Stimulated activated CD8-positive, alpha-beta memory T cell treated with anti-CD3 and anti-CD28 coated beads, Interleukin-2, amount 100 ng/mL, for 1 hour (primary cell): ENCODE data around the gene PTCD3.

Source experiments
- DNase-seq, 2 donors: peaks; one replicate each; pipeline ENCODE4 v3.0.0-alpha.2; 2020; ENCODE audit warnings: low read depth in 2 of 2

The PTCD3 gene

DNA sequence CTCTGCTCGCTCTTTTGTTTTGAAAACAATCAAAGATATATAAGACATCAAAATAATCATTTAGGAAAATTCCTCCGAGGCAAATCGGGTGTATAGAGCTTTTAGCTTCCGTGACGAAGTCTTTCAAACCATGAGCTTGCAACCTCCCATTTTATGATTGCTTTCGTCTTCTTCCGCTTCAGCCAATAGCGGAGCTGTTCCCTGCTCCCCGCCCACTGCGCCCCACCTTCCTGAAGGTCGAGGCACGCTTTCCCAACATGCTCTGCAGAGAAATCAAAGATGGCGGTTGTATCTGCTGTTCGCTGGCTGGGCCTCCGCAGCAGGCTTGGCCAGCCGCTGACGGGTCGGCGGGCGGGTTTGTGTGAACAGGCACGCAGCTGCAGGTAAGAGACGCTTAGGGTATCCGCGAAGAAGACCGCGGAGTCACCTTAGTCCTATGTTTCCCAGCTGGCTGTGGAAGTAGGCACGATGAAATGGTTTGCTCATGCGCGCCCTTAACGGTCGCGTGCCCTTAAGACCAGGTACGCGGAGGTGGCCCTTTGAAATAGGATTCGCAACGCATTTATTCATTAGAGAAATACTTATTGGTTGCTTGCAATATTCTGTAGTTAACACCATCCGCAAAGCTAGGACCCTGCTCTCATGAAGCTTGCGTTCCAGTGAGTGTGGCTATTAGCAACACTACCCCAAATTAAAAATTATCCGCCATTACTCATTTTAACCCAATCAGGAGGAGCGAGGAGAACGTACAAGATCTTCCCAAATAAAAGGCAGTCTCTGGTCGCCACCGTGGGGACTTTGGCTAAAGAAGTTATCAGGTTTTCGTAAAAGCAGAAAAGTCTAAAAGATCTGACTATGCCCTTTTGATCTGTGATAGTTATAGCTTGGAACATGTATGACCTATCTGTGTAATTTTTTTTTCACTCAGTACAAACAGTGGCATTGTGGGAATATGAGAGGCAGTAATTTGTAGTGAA, at the start of gene PTCD3:
PTCD3 (plus strand) TSS at position 267 of the 977 bp plus-strand sequence; CDS start at position 280, 13 bp downstream.
- peak; percentile 78 to 86 for DNase-seq

DNA sequence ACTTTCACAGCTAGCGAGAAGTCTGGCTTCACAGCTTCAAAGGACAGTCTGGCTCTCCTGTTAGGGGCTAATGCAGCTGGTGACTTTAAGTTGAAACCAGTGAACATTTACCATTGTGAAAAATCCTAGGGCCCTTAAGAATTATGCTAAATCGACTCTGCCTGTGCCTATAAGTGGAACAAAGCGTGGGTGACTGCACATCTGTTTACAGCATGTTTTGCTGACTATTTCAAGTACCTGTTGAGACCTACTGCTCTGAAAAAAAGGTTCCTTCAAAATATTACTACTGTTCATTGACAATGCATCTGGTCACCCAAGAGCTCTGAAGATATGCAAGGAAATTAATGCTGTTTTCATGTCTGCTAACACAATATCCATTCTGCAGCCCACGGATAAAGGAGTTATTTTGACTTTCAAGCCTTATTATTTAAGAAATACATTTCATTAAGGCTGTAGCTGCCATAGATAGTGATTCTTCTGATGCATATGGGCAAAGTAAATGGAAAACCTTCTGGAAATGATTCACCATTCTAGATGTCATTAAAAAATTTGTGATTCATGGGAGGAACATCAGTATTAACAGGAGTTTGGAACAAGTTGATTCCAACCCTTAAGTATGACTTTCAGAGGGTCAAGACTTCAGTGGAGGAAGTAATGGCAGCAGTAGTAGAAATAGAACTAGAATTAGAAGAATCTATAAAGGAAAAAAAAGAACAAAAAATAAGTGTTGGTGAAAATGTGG, 49.3 kb upstream of the PTCD3 start:
- DNase-seq: no peak

DNA sequence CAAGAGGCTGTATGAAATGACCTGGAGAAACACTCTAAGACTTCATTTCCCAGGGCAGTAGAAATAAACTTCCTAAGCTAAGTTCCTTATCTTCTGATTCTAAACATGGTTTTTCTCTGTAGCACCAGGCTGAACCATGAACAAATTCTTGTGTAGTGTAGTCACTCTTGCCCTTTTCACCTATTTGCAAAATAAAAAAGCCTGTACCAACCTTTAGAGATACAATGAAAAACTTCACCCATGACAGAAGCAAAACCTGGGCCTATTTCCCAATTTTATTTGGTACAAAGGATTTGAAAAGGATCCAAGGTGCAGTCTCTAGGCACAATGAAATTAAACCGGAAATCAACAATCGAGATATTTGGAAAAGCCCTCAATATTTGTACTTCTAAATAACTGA, 44.0 kb upstream of the PTCD3 start:
- DNase-seq: no peak

DNA sequence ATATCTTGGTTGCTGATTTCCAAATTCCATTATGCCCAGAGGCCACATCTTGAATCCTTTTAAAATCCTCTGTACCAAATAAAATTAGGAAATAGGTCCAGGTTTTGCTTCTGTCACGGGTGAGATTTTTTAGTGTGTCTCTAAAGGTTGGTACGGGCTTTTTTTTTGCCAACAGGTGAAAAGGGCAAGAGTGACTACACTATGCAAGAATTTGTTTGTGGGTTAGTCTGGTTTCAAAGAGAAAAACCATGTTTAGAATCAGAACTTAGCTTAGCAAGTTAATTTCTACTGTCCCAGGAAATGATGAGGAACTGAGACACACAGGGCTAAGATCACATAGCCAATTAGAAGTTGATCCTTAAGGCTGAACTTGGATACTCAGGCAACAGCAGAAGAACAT, 42.0 kb upstream of the PTCD3 start:
- DNase-seq: no peak

DNA sequence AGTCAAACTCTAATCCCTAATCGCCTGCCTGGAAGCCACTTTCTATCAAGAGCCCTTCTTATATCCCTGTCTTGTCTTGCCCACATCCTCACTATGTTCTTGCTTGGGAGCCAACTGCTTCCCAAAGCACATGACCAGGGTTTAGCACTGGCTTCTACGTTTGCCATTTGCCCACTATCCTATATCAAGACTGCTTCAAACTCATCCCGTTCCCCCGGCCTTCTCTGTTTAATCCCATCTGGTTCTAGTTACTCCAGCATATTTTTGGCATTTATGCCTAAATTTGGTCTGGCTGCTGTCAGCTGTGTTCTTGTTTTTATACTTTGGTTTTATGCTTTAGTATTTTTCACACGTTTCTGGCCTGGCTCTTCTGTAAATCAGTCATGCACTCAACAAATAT, 40.5 kb upstream of the PTCD3 start:
- DNase-seq: no peak

DNA sequence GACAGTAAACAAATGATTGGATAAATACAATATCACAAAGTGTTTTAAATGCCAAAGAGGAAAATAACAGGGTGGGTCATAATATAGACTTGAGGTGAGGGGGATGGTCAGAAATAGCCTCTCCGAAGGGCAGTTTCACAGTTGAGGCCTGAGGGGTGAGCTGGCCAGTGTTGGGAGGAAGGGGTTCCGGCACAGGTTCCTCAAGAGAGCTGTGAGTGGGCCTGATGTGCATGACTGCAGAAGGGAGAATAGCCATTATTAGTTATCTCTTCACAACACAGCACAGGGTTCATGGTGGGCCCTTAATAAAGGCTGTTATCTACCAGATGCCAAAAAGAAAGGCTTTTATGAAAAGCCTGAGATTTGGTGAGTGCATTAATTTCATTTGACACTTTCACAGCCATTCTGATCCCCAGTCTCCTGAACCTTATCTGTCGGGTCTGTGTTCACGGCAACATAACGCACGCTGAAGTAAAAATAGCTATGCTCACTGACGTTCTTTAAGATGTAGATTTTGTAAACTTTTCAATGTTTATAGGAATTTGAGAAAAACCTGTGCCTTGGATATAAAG, 39.9 kb upstream of the PTCD3 start:
- DNase-seq: no peak

DNA sequence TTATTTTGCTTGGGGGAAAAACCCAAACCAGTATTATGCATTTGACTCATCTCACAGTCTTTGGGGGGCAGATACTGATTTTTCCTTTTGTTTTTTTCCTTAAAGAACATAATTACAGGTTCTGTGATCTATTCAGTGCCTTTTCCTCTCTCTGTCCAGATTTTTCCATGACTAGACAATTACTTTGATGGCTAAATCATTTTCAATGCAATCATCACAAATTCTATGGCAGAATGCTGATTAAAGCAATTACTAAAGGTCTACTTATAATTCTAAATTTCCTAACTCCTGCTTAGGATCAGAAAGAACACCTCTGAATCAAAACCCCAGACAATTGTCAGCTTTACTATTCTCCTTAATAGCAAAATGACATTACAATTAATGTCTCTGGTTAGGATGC, 39.1 kb upstream of the PTCD3 start:
- no peak for DNase-seq

DNA sequence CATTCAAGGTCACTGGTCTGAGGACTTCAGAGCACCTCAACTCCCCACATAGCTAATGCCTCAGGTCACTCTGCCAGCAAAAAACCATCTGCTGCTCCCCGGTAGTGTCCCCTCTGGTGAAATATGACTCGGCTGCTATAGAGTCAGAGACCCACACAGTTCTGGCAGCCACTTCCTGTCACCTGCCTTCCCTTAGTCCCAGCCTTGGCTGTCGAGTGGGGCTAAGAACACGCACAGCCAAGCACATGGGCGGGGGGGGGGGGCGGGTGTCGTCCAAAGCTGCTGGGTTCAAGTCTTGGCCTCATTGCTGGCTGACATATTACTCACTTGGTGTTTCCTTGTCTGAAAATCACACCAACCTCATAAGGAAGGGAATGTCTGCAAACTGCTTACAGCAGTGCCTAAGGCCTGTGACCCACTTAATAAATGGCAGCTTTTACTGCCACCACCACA, 37.9 kb upstream of the PTCD3 start:
- DNase-seq: no peak

DNA sequence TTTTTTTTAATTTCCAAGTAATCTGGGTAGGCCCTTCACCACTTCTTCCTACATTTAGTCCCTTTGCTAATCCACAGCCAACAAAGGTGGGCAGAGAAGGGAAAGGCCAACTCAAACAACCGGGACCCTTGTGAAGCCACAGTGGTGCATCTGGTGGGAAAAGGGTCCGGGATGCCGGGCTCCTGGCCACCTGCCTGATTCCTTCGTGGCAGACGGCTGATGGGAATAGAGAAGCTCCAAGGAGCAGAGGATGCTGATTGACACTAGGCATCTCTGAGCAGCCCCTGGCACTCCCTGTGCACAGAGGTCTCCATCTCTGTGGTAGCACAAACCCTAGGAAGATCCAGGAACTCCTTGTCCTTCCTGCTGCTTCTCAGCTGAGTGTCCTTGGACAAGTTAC, 37.4 kb upstream of the PTCD3 start:
- no peak for DNase-seq

DNA sequence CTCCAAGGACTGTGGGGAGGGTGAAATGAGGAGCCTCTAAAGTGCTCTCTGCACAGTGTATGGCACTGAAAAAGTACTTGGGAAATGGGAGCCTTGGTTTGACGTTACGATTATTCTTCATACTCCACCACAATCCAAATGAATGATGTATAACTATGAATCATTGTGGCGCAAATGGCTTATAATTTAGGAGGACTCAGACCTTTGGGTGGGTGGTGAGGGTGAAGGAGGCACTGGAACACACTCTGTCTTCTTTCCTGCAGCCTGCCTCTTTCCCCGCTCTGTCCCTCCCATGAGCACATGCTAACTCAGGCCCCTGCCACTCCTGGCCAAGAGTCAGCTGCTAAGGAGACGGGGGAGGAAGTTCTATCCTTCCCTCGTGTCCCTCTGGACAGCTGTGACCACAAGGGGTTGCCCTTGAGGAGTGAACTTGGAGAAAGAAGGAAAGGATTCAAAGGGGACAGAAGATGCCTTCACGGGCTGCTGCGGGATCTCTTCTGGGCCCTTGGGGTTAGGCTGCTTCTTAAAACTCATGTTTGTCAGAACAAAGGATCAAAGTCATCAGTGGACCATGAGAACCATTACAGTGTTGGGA, 36.8 kb upstream of the PTCD3 start:
- DNase-seq: no peak

DNA sequence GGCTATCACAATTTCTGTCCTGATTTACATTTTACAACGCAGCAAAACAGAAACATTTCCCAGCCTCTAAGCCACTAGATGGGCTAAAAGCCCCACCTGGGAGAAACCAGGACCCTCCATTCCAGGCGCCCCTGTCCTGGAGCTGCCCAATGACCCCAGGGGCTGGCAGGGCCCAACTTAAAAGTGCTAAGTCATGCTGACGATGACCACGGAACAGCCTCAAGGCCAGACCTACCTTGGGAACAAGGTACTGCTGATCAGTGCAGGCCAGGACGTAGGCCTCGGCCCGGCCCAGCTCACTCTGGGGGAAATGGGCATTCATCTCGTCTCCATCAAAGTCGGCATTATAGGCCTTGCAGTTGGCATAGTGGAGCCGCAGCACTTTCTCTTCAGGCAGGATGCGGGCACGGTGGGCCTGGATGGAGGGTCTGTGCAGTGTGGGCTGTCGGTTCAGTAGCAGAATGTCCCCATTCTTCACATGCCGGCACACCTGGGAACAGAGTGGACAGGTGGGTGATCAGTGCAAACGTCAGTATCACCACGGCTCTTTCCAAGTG, 36.2 kb upstream of the PTCD3 start:
- no peak for DNase-seq

DNA sequence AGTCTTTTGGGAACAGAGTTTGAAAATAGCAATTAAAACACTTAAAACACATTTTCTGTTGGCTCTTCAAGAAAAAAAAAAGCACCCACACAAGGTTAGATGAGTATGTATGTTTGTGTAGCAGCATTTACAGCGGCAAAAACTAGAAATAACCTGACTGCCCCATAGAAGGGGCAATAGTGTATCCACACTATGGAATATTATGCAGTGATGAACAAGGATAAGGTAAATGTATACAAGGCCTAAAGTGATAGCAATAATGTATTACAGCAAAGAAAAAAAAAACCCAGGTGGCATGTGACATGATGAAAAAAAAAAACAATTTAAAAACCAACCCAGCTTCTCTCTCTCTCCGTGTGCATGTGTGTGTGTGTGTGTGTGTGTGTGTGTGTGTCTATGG, 35.2 kb upstream of the PTCD3 start:
- DNase-seq: no peak

DNA sequence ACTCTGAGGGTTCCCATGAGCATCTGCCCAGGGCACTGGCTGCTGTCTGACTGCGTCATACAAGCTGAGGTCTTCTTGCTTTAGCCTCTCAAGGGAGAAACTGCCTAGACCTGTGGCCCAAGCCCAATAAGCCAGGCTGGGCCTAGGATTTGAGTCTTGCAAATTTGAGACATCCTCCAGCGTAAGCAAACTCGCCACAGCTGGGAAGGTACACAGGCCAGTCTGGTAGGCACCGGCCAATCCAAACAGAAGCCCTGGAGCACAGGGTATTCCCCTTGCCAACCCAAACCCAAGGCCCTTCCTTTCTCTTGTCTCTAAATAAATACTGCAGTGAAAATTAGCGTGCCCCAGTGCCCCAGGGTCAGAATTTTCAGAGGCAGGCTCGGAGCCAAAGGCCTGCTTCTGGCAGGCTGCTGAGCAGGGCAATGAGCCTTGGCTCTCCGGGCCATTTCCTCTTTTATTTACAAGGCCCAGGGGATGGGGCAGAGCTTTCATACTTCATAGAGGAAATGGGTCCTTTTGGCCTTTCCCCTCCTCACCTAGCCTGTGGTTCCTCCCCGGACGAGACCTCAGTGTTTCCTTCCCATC, 33.7 kb upstream of the PTCD3 start:
- DNase-seq: no peak

DNA sequence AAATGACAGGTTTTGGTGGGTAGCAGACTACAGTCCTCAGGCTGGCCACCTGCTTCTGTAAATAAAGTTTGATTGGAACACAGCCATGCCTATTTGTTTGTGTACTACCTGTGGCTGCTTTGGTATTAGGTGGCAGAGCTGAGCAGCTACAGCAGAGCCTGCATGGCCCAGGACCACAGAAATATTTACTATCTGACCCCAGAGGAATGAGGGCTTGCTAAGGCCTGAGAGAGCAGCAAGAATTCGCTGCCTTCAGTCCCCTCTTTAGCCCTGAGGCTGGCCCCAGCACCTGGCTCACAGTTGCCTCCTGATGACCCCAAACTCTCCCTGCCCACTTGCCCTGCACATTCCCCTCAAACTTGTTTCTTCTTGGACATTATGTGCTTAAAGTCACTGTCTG, 32.8 kb upstream of the PTCD3 start:
- DNase-seq: no peak

DNA sequence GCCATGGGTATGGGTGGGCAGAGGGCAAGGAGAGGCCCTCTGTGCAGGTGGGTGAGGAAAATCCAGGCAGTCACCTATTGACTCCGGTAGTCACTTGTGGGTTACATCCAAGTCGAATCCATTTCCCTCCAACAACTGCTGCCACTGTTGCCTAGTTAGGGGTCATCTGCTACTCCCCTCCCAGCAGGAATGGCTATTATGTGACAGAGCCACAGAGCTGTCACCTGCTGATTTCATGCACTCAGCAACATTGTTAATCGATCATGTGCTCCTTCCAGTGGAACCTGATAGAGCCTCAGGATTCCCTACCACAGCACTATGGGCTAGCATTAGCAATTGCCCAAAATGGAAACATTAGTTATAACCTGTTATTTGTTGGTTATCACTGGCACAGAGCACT, 31.8 kb upstream of the PTCD3 start:
- no peak for DNase-seq

DNA sequence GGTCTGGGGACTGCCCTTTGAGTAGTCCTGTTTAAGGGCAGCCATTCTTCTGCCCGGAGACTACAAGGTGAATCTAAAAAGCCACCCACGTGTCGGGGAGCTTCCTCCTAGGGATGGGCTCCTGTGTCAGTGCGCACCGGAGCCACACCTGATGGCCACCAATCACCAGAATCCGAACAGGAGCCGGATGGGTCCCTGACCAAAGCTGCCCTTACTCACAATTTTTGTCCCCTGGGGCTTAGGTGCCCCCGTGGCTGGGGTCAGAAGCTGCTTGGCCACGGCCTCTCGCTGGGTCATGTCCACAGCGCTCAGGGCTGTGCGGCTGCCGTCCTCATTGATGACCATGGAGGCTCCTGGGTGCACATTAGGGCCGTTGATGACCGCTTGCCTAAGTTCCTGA, 31.2 kb upstream of the PTCD3 start:
- no peak for DNase-seq

DNA sequence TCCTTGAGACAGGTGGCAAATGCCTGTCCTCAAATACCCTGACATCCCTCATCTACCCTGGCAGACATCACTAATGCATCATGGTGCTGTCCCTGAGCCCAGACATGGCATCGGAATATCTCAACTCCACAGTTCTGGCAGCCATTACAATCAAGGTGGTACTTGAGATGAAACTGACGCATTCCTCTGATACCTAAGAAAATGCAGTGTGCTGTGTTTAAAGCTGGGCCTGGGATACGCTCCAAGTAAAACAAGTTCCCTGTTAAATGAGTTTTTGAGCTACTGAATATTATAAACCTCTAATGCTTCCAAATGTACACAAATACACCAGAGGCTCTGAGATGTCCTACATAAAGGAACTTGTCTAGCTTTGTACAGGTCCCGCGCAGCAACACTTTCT, 30.1 kb upstream of the PTCD3 start:
- DNase-seq: no peak

DNA sequence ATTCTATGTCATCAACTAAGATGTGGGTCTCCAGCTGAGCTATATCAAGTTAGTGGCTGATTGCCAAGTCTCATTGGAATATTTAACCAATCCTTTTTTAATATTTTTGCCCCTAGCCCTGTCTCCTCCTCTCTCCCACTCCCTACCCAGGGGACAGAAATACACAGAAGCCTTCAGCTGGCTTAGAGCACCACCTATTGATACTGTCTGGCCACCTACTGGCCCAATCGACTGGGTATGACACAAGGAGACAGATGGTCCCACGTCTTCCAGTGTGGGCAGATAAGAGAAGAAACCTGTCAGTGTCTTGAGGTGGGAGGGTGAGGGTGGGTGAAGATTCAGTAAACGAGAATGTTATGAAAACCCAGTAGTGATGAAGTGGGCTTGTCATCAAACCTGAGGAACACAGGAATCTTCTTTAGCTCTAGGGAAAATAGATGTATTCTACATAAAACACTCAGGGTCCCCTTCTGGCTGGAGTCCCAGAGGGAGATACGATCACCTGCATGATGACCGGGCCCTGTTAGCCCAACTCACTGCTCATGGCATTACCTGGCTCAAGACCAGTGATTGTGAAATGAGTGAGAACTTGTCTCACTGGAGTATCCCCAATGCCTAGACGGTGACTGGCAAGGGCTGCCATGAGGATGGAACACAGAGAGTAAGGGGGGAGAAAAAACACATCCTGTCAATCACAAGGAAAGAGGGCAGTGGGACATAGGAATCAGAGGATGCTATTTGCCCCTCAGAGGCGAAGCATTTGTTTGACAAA, 27.1 kb upstream of the PTCD3 start:
- no peak for DNase-seq

DNA sequence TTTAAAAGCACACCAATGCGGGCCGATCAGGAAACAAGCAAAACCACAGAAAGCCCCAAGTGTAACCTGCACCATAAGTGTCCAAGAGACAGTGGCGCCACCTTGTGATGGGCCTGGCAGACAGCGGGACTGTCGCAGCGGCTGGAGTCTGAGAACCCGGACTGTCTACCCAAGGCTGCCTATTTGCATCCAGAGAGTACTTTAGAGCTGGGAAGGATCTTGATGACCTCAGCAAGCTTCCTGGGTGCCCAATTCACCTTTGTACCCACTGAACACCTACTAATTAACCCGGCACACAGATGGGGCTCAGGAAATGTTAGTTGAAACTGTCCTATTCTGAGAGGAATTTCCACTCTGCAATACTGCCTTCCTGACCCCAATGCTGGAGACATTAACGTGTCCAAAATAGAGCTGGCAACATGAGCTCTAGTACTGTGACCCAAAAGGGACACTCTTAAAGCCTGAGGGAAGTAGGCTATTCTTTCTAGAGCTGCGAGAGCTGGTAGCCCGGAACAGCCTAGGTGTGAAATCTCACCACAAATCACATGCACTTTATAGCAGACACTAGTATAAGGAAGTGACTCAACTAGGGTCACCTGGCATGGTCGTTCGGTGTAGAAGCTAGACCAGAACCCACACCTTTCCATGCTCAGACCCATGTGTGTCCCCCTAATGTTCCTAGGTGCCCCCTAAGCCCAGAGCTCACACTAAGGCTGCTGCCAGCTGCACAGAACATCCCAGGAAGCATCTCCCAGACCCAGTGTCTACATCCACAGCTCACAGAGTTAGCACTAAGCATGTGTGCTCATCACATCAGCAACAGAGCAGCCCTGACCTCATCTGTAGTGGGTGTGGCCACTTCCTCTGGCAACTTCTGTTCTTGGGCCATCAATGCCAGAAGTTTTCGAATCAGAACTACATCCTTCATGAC, 25.8 kb upstream of the PTCD3 start:
- peak; percentile 64 to 66 for DNase-seq

DNA sequence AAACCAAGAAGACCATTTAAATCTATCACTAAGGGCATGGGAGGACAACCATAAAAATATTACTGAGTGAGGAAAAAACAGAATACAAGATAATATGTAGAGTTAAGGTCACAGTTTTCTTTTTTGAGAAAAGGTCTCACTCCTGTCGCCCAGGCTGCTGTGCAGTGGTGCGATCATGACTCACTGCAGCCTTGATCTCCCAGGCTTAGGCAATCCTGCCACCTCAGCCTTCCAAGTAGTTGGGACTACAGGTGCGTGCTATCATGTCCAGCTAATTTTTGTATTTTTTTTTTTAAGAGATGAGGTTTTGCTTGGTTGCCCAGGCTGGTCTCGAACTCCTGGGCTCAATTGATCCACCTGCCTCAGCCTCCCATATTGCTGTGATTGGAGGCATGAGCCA, 24.3 kb upstream of the PTCD3 start:
- no peak for DNase-seq
